ENCODE results near the gene IQGAP2.

Gene IQGAP2

GRCh38 chr5:76446776-76447175, 43.7 kb downstream of the IQGAP2 start:
- H3K9me3 ChIP-seq (ENCODE audit: control insufficient read depth in 2 of 2, low read length in 2 of 2), result no peaks in the 10 kb centered on the region
- H3K27ac ChIP-seq (ENCODE audit: low read depth in 2 of 2, low read length in 2 of 2), result no peak overlapping the region
- H3K4me1 ChIP-seq (ENCODE audit: control insufficient read depth in 2 of 2, insufficient read depth in 2 of 2, low read length in 2 of 2), result peaks cover 0 to 5% of the 10 kb centered on the region in 2 donors
- H3K9ac ChIP-seq (ENCODE audit: low read depth in 1 of 2, low read length in 2 of 2), result no peak overlapping the region
- H3K4me3 ChIP-seq (ENCODE audit: low read length in 2 of 2), result no peak overlapping the region
- no peaks in the 10 kb centered on the region for H3K27me3 ChIP-seq (ENCODE audit: control insufficient read depth in 2 of 2, insufficient read depth in 2 of 2, low read length in 2 of 2)
- H3K36me3 ChIP-seq (ENCODE audit: control insufficient read depth in 2 of 2, insufficient read depth in 2 of 2, low read length in 2 of 2), result no peaks in the 10 kb centered on the region

GRCh38 chr5:76449606-76450005, 46.5 kb downstream of the IQGAP2 start:
- no peaks in the 10 kb centered on the region for H3K27me3 ChIP-seq (ENCODE audit: control insufficient read depth in 2 of 2, insufficient read depth in 2 of 2, low read length in 2 of 2)
- H3K9me3 ChIP-seq (ENCODE audit: control insufficient read depth in 2 of 2, low read length in 2 of 2), result no peaks in the 10 kb centered on the region
- H3K36me3 ChIP-seq (ENCODE audit: control insufficient read depth in 2 of 2, insufficient read depth in 2 of 2, low read length in 2 of 2), result no peaks in the 10 kb centered on the region
- H3K4me1 ChIP-seq (ENCODE audit: control insufficient read depth in 2 of 2, insufficient read depth in 2 of 2, low read length in 2 of 2), result peaks cover 0 to 5% of the 10 kb centered on the region in 2 donors
- H3K4me3 ChIP-seq (ENCODE audit: low read length in 2 of 2), result no peak overlapping the region
- H3K27ac ChIP-seq (ENCODE audit: low read depth in 2 of 2, low read length in 2 of 2), result no peak overlapping the region
- H3K9ac ChIP-seq (ENCODE audit: low read depth in 1 of 2, low read length in 2 of 2), result no peak overlapping the region

- no peak overlapping the region for H3K27ac ChIP-seq (ENCODE audit: low read depth in 2 of 2, low read length in 2 of 2)
- H3K9me3 ChIP-seq (ENCODE audit: control insufficient read depth in 2 of 2, low read length in 2 of 2), result no peaks in the 10 kb centered on the region
- H3K36me3 ChIP-seq (ENCODE audit: control insufficient read depth in 2 of 2, insufficient read depth in 2 of 2, low read length in 2 of 2), result no peaks in the 10 kb centered on the region
- H3K4me3 ChIP-seq (ENCODE audit: low read length in 2 of 2), result no peak overlapping the region
- H3K27me3 ChIP-seq (ENCODE audit: control insufficient read depth in 2 of 2, insufficient read depth in 2 of 2, low read length in 2 of 2), result no peaks in the 10 kb centered on the region
- H3K4me1 ChIP-seq (ENCODE audit: control insufficient read depth in 2 of 2, insufficient read depth in 2 of 2, low read length in 2 of 2), result peaks cover 0 to 5% of the 10 kb centered on the region in 2 donors
- no peak overlapping the region for H3K9ac ChIP-seq (ENCODE audit: low read depth in 1 of 2, low read length in 2 of 2)
These were observed 47.0 kb downstream of the IQGAP2 start for GRCh38 chr5:76450054-76450453.

- no peak overlapping the region for H3K27ac ChIP-seq (ENCODE audit: low read depth in 2 of 2, low read length in 2 of 2)
- H3K36me3 ChIP-seq (ENCODE audit: control insufficient read depth in 2 of 2, insufficient read depth in 2 of 2, low read length in 2 of 2), result no peaks in the 10 kb centered on the region
- no peak overlapping the region for H3K4me3 ChIP-seq (ENCODE audit: low read length in 2 of 2)
These were observed 48.1 kb downstream of the IQGAP2 start for GRCh38 chr5:76451031-76451701.

GRCh38 chr5:76455531-76456133, 52.5 kb downstream of the IQGAP2 start:
- no peak overlapping the region for H3K27ac ChIP-seq (ENCODE audit: low read depth in 2 of 2, low read length in 2 of 2)
- no peaks in the 10 kb centered on the region for H3K9me3 ChIP-seq (ENCODE audit: control insufficient read depth in 2 of 2, low read length in 2 of 2)
- H3K9ac ChIP-seq (ENCODE audit: low read depth in 1 of 2, low read length in 2 of 2), result no peak overlapping the region
- no peaks in the 10 kb centered on the region for H3K27me3 ChIP-seq (ENCODE audit: control insufficient read depth in 2 of 2, insufficient read depth in 2 of 2, low read length in 2 of 2)
- no peak overlapping the region for H3K4me3 ChIP-seq (ENCODE audit: low read length in 2 of 2)
- peaks cover 2 to 18% of the 10 kb centered on the region in 2 donors for H3K4me1 ChIP-seq (ENCODE audit: control insufficient read depth in 2 of 2, insufficient read depth in 2 of 2, low read length in 2 of 2)
- no peaks in the 10 kb centered on the region for H3K36me3 ChIP-seq (ENCODE audit: control insufficient read depth in 2 of 2, insufficient read depth in 2 of 2, low read length in 2 of 2)

More at GRCh38 chr5:76451031-76451701, 48.1 kb downstream of the IQGAP2 start:
- no peaks in the 10 kb centered on the region for H3K9me3 ChIP-seq (ENCODE audit: control insufficient read depth in 2 of 2, low read length in 2 of 2)
- H3K9ac ChIP-seq (ENCODE audit: low read depth in 1 of 2, low read length in 2 of 2), result no peak overlapping the region
- peaks cover 0 to 5% of the 10 kb centered on the region in 2 donors for H3K4me1 ChIP-seq (ENCODE audit: control insufficient read depth in 2 of 2, insufficient read depth in 2 of 2, low read length in 2 of 2)
- no peaks in the 10 kb centered on the region for H3K27me3 ChIP-seq (ENCODE audit: control insufficient read depth in 2 of 2, insufficient read depth in 2 of 2, low read length in 2 of 2)

- H3K36me3 ChIP-seq (ENCODE audit: control insufficient read depth in 2 of 2, insufficient read depth in 2 of 2, low read length in 2 of 2), result no peaks in the 10 kb centered on the region
- H3K9me3 ChIP-seq (ENCODE audit: control insufficient read depth in 2 of 2, low read length in 2 of 2), result no peaks in the 10 kb centered on the region
- H3K4me3 ChIP-seq (ENCODE audit: low read length in 2 of 2), result no peak overlapping the region
- peaks cover 4 to 18% of the 10 kb centered on the region in 2 donors for H3K4me1 ChIP-seq (ENCODE audit: control insufficient read depth in 2 of 2, insufficient read depth in 2 of 2, low read length in 2 of 2)
- H3K27me3 ChIP-seq (ENCODE audit: control insufficient read depth in 2 of 2, insufficient read depth in 2 of 2, low read length in 2 of 2), result no peaks in the 10 kb centered on the region
- no peak overlapping the region for H3K9ac ChIP-seq (ENCODE audit: low read depth in 1 of 2, low read length in 2 of 2)
- no peak overlapping the region for H3K27ac ChIP-seq (ENCODE audit: low read depth in 2 of 2, low read length in 2 of 2)
These were observed 53.2 kb downstream of the IQGAP2 start for GRCh38 chr5:76456258-76456657.

- Histone ChIP-seq H3K4me3 (ENCODE audit: low read length in 2 of 2) (no peak overlapping the region), H3K27me3 (ENCODE audit: control insufficient read depth in 2 of 2, insufficient read depth in 2 of 2, low read length in 2 of 2) (no peaks in the 10 kb centered on the region), H3K9me3 (ENCODE audit: control insufficient read depth in 2 of 2, low read length in 2 of 2) (no peaks in the 10 kb centered on the region), H3K27ac (ENCODE audit: low read depth in 2 of 2, low read length in 2 of 2) (peak overlapping the region; percentile 15 to 63), H3K9ac (ENCODE audit: low read depth in 1 of 2, low read length in 2 of 2) (no peak overlapping the region), H3K36me3 (ENCODE audit: control insufficient read depth in 2 of 2, insufficient read depth in 2 of 2, low read length in 2 of 2) (no peaks in the 10 kb centered on the region), H3K4me1 (ENCODE audit: control insufficient read depth in 2 of 2, insufficient read depth in 2 of 2, low read length in 2 of 2) (peaks cover 14 to 30% of the 10 kb centered on the region in 2 donors)
These were observed 54.8 kb downstream of the IQGAP2 start for GRCh38 chr5:76457674-76458485.

GRCh38 chr5:76458486-76458830, 55.4 kb downstream of the IQGAP2 start:
- H3K9ac ChIP-seq (ENCODE audit: low read depth in 1 of 2, low read length in 2 of 2), result no peak overlapping the region
- no peaks in the 10 kb centered on the region for H3K36me3 ChIP-seq (ENCODE audit: control insufficient read depth in 2 of 2, insufficient read depth in 2 of 2, low read length in 2 of 2)
- no peak overlapping the region for H3K4me3 ChIP-seq (ENCODE audit: low read length in 2 of 2)
- H3K27ac ChIP-seq (ENCODE audit: low read depth in 2 of 2, low read length in 2 of 2), result peak overlapping the region; percentile 15 to 63
- no peaks in the 10 kb centered on the region for H3K9me3 ChIP-seq (ENCODE audit: control insufficient read depth in 2 of 2, low read length in 2 of 2)
- H3K4me1 ChIP-seq (ENCODE audit: control insufficient read depth in 2 of 2, insufficient read depth in 2 of 2, low read length in 2 of 2), result peaks cover 18 to 31% of the 10 kb centered on the region in 2 donors
- no peaks in the 10 kb centered on the region for H3K27me3 ChIP-seq (ENCODE audit: control insufficient read depth in 2 of 2, insufficient read depth in 2 of 2, low read length in 2 of 2)

- H3K9me3 ChIP-seq (ENCODE audit: control insufficient read depth in 2 of 2, low read length in 2 of 2), result no peaks in the 10 kb centered on the region
- H3K4me1 ChIP-seq (ENCODE audit: control insufficient read depth in 2 of 2, insufficient read depth in 2 of 2, low read length in 2 of 2), result peaks cover 18 to 31% of the 10 kb centered on the region in 2 donors
These were observed 57.0 kb downstream of the IQGAP2 start for GRCh38 chr5:76460104-76460503.

GRCh38 chr5:76462097-76462667, 59.1 kb downstream of the IQGAP2 start:
- no peak overlapping the region for H3K9ac ChIP-seq (ENCODE audit: low read depth in 1 of 2, low read length in 2 of 2)
- H3K27me3 ChIP-seq (ENCODE audit: control insufficient read depth in 2 of 2, insufficient read depth in 2 of 2, low read length in 2 of 2), result no peaks in the 10 kb centered on the region
- H3K9me3 ChIP-seq (ENCODE audit: control insufficient read depth in 2 of 2, low read length in 2 of 2), result no peaks in the 10 kb centered on the region
- H3K27ac ChIP-seq (ENCODE audit: low read depth in 2 of 2, low read length in 2 of 2), result peak overlapping the region; percentile 53 to 69
- H3K36me3 ChIP-seq (ENCODE audit: control insufficient read depth in 2 of 2, insufficient read depth in 2 of 2, low read length in 2 of 2), result no peaks in the 10 kb centered on the region
- peaks cover 18 to 31% of the 10 kb centered on the region in 2 donors for H3K4me1 ChIP-seq (ENCODE audit: control insufficient read depth in 2 of 2, insufficient read depth in 2 of 2, low read length in 2 of 2)
- H3K4me3 ChIP-seq (ENCODE audit: low read length in 2 of 2), result no peak overlapping the region

More at GRCh38 chr5:76460104-76460503, 57.0 kb downstream of the IQGAP2 start:
- Histone ChIP-seq H3K27ac (ENCODE audit: low read depth in 2 of 2, low read length in 2 of 2) (no peak overlapping the region), H3K4me3 (ENCODE audit: low read length in 2 of 2) (no peak overlapping the region), H3K27me3 (ENCODE audit: control insufficient read depth in 2 of 2, insufficient read depth in 2 of 2, low read length in 2 of 2) (no peaks in the 10 kb centered on the region), H3K9ac (ENCODE audit: low read depth in 1 of 2, low read length in 2 of 2) (no peak overlapping the region), H3K36me3 (ENCODE audit: control insufficient read depth in 2 of 2, insufficient read depth in 2 of 2, low read length in 2 of 2) (no peaks in the 10 kb centered on the region)
